Occipital lobe (tissue), 2 donors: ENCODE measurements around the gene SYNDIG1. TPM values are rescaled to one million over a fixed set of nuclear protein-coding genes. Genes with fewer than 3 reads are reported as not detected.

Experiments used
- DNase-seq: peaks from one replicate; lab custom pipeline; 2025; lab: John Stamatoyannopoulos, UW
- total RNA-seq: library from RNA; depleted of rRNA; stranded (reverse); fragments of >200 nt; gene quantifications from one replicate; pipeline ENCODE4 v1.2.3, GENCODE V29; 2014

Gene SYNDIG1
- total RNA-seq, 1 donor from 2014 or later: 32.6 TPM

DNA sequence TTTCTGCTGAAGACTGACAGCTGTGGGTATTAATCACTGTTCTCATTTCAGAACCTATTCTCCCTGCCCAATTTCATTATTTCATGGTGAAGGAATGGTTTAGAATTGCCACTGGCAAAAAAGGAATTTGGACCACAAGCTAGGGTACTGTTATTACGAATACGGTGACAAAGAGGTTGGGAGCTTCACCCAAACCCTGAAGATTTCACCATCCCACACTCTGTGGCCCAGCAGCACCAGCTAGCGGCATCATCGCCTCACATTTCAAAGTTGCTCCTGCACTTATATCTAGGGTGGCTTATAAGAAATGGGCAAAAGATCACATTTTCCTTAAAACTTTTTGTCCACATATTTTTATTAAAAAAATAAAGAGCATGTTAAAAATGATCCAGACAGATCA is 236.1 kb downstream of the SYNDIG1 start:
- DNase-seq: no peak

DNA sequence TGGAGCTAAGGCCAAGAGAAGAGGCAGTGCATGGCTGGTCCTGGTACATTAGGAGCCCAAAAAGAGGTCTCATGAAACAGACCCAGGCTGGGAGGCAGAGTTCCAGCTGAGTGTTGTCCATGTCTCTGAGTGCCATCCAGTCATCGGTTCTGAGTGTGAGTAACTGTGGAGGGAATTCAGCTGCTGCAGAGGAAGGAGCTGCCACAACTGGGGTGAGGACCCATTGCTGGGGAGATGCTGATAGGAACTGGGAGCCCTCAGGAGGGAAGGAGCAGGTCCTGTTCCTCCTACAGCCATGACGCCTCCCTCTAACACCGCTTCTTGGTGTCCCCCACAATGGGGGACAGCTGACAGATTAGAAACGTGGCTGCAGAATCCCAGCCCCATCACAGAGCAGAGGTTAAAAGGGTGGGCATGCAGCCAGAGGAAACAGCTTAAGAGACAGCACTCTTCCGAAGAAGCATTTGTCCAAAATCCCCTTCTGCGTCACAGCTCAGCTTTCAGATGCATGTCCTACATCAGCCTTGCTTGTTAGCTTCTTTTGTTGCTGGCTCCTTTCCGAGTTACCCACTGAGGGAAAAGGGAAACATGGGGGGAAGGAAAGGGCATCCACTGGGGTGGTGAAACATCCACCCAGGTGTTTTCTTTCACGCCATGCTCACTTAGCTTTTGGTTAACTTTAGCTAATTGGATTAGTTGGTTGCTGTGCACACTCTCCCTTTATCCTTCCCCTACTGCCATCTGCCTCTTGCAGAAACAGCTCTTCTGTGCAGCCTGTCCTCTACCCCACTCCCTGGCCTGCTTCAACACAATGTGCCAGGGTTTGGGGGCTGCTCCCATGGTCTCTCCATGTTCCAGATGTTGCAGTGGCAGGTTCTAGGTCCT is 239.2 kb downstream of the SYNDIG1 start:
- DNase-seq: no peak
